SJSA1 (cell line): Measurements from ENCODE around the gene PRDM15. TPM values are rescaled to one million over a fixed set of nuclear protein-coding genes. Genes with fewer than 3 reads are reported as not detected.

ENCODE experiments used
- DNase-seq, 2 experiments: peaks; one replicate each; pipeline ENCODE4 v3.0.0-alpha.2; 2015 to 2020; ENCODE audit warnings: low spot score in 2 of 2, low read depth in 1 of 2
- H3K27ac ChIP-seq: fragments of 250-450 bp; sonication (Bioruptor Pico); 2 replicates; pipeline ENCODE4 v1.5.1; 2020; ENCODE audit warnings: mild to moderate bottlenecking, moderate library complexity
- H3K27me3 ChIP-seq: fragments of 250-450 bp; sonication (Bioruptor Pico); replicated peaks from 2 replicates; pipeline ENCODE4 v1.5.1; 2020; ENCODE audit warnings: mild to moderate bottlenecking, moderate library complexity
- H3K36me3 ChIP-seq: fragments of 250-450 bp; sonication (Bioruptor Pico); 2 replicates; pipeline ENCODE4 v1.5.1; 2020; ENCODE audit warnings: mild to moderate bottlenecking
- H3K4me1 ChIP-seq: fragments of 250-450 bp; sonication (Bioruptor Pico); replicated peaks from 2 replicates; pipeline ENCODE4 v1.6.1; 2021; ENCODE audit warnings: mild to moderate bottlenecking
- H3K4me3 ChIP-seq: fragments of 250-450 bp; sonication (Bioruptor Pico); 2 replicates; pipeline ENCODE4 v1.5.1; 2020; ENCODE audit warnings: mild to moderate bottlenecking
- H3K9me3 ChIP-seq: fragments of 250-450 bp; sonication (Bioruptor Pico); replicated peaks from 2 replicates; pipeline ENCODE4 v1.5.1; 2020; ENCODE audit warnings: mild to moderate bottlenecking
- total RNA-seq: library from RNA; depleted of rRNA; stranded (reverse); fragments of >200 nt; shearing (Covaris generic); gene quantifications from 2 replicates; pipeline ENCODE4 v1.2.3, GENCODE V29; 2014

Gene PRDM15
- total RNA-seq, 1 experiment from 2014 or later = 5.1 TPM

DNA sequence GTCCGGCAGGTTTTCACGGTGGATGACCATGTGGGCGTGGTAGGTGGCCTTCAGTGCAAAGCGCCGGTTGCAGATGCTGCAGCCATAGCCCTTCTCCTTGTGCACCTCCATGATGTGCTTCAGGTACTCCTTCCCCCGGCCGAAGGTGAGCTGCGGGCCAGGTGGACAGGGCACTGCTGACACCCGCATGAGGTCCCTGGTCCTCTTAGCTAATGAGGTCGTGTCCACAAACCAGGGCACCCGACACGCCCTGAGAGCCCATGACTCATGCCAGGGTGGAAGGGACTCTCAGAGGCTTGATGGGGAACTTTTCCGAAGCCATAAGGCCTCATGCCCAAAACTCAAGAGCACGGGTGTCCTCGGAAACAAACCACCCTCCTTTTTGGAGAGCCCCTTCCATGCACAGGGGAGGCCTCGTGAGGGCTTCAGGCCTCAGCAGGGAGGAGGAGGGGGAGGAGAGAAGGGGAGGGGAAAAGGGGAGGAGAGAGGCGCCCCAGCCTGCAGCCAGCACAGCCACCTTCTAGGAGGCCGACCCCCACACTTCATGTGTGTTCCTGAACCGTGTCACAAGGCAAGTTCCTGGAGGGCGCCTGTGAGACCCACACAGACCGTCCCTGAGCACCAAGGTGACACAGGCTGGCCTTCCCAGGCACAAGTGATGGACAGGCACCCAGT, 57.9 kb downstream of the PRDM15 start:
- Histone ChIP-seq H3K27ac (no peak overlapping the region), H3K36me3 (0 out of 2 replicates have a peak, but pooled peaks cover 4% of the 10 kb centered on the region), H3K4me1 (peaks cover 7% of the 10 kb centered on the region), H3K27me3 (no peaks in the 10 kb centered on the region), H3K4me3 (no peak overlapping the region), H3K9me3 (no peaks in the 10 kb centered on the region)
- DNase-seq = no peak

DNA sequence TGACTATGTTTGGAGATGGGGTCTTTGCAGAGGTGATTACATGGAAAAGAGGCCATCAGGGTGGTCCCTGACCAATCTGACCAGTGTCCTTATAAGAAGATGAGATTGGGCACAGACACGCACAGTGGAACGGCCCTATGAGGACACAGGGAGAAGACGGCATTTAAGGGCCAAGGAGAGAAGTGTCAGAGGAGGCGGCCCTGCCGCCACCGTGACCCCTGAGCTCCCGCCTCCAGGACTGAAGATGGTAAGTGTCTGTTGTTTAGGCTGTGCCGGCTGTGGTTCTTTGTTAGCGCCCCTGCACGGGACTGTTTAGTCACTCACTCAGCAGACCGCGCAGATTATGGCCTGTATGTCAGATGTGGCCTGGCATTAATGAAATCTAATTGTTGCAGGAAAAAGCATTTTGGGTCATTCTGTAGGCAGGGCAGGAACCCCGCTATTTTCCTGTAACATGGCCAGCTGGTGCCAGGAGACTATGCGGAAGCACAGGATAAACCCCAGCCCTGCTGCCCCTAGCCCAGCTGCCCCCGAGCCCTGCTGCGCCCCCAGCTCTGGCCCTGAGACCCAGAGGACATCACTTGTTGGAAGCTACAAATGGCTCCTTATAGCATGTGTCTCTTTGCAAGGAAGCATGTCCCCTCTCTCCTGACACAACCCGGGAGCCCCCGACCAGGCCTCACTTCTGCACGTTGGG, 58.6 kb downstream of the PRDM15 start:
- H3K27me3 ChIP-seq = no peaks in the 10 kb centered on the region
- no peak for DNase-seq
- no peaks in the 10 kb centered on the region for H3K9me3 ChIP-seq
- H3K27ac ChIP-seq = no peak overlapping the region
- no peak overlapping the region for H3K4me3 ChIP-seq
- peaks cover 7% of the 10 kb centered on the region for H3K36me3 ChIP-seq
- peaks cover 7% of the 10 kb centered on the region for H3K4me1 ChIP-seq

DNA sequence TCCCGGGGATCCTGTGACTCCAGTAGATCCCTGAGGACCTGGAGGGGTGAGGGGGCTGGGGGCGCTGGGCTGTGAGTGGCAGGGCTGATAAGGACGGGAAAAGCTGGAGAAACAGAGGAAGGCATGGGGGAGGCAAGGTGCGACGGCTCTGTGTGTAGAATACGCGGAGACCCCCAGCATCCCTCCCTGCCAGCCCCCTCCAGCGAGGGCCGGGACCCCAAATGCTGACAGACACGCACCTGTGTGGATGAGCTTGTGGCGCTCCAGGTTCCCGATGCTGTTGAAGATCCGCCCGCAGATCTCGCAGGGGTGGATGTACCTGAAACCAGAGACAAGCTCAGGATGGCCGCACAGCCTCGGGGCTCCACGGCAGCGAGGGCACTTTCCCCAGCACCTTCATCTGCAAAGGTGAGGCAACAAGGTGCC, 59.3 kb downstream of the PRDM15 start:
- no peak for DNase-seq
- H3K9me3 ChIP-seq = no peaks in the 10 kb centered on the region
- no peaks in the 10 kb centered on the region for H3K27me3 ChIP-seq
- no peak overlapping the region for H3K4me3 ChIP-seq
- peaks cover 7% of the 10 kb centered on the region for H3K4me1 ChIP-seq
- peaks cover 7% of the 10 kb centered on the region for H3K36me3 ChIP-seq
- H3K27ac ChIP-seq = no peak overlapping the region

DNA sequence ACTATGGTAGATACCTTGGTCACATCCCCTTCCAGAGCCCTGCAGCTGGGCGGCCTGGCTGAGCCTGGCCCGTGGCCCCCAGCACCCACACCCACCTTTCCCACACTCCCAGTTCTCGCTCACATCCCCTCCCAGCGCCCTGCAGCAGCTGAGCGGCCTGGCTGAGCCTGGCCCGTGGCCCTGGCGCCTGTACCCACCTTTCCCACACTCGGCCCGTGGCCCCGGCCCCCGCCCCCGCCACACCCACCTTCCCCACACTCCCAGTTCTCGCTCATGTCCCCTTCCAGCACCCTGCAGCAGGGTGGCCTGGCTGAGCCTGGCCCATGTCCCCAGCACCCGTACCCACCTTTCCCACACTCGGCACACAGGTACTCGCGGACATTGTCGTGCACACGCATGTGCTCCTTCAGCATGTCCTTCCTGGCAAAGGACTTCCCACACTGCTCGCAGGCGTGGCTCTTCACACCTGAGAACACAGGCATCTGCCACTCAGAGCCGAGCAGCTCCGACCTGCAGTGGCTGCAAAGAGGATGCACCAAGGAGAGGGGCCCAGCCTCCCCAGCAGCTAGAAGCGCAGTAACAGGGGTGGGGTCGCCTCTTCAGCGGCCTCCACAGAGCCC, 59.8 kb downstream of the PRDM15 start:
- Histone ChIP-seq H3K27ac (no peak overlapping the region), H3K36me3 (peaks cover 7% of the 10 kb centered on the region), H3K4me3 (no peak overlapping the region), H3K4me1 (peaks cover 7% of the 10 kb centered on the region), H3K27me3 (no peaks in the 10 kb centered on the region), H3K9me3 (no peaks in the 10 kb centered on the region)
- no peak for DNase-seq

DNA sequence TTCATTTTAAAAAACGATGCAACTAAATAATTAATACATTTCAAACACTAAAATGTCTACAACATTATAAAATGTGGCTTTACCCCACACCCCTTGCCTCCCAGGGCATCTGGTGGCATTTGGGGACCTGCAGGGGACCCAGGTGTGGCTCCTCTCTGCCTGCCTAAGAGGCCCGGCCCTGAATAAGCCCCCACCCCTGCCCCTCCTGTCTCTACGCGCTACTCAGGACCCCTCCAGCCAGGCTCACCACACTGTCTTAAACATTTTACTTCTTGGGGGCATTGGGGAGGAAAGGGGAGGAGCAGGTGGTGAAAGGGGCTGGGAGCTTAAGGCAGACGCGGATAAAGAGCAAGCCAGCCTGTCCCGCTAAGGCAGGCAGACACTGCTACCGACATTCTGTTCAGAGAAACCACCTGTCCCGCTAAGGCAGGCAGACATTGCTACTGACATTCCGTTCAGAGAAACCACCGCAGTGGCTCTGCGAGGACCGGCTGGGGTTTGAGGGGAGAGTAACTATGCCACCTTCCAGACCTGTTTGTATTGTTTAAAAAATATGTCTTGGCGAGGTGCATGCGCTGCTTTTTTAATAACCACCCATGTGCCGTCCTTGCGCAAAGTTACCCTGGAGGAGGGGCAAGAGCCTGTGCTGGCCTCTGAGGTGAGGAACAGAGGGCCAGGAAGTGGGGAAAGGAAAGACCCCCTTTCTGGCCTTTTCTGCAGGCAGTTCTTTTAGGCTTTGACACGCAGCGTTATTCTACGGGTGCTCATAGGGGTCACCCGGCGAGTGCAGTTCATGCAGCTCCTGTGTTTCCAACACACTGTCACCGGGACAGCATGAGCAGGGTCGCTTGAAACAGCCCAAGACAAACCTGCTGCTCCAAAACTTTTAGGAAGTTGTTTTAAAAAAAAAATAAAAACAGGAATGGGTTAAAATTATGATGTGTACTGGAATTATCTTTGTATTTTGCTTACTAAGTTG, 61.0 kb downstream of the PRDM15 start:
- H3K9me3 ChIP-seq = no peaks in the 10 kb centered on the region
- peaks cover 7% of the 10 kb centered on the region for H3K4me1 ChIP-seq
- H3K36me3 ChIP-seq = peaks cover 7% of the 10 kb centered on the region
- DNase-seq = no peak
- no peak overlapping the region for H3K4me3 ChIP-seq
- H3K27ac ChIP-seq = no peak overlapping the region
- H3K27me3 ChIP-seq = no peaks in the 10 kb centered on the region

DNA sequence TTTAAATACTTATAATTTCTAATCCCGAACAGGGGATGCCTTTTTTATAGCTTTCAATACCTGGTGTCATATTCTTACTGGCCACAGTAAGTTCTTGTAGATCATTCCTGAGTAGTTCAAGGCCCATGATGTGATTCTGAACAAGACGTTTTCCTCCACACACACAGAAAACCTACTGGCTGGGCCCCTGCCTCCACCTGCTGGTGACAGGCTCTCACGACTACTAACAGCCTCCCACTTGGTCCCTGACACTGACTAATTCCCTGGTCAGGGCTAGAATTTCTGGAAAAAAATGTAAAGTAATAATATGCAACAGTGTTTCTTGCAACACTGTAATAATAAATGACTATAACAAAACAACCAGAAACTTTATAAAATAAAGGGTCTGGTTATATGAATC, 61.9 kb downstream of the PRDM15 start:
- no peak overlapping the region for H3K4me3 ChIP-seq
- no peak overlapping the region for H3K27ac ChIP-seq
- DNase-seq = no peak
- H3K4me1 ChIP-seq = peaks cover 7% of the 10 kb centered on the region
- no peaks in the 10 kb centered on the region for H3K27me3 ChIP-seq
- H3K9me3 ChIP-seq = no peaks in the 10 kb centered on the region
- peaks cover 7% of the 10 kb centered on the region for H3K36me3 ChIP-seq

DNA sequence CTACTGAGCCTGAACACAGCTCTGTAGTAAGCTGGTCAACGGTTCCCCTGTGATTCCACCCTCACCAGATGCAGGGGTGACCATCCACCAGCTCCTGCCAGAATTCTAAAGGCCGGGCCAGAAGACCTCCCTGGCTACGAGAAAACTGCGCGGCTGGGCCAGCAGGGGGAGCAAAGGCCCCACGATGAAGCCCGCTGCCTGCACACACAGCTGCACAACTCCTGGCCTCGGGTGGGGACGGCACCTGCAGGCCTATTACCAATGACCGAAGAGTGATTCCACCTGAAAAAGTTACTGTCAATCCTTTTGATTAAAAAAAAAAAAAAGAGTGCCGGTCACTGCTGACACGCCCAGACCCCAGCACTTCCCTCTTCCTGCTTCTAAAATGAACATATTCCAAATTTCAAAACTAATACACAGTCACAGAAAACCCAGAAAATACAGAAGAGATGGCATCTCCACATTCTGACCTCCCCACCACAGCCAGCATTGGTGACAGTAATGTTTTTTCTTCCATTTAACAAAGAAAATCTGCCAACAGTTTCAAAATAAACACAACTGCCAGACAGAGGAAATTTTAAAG, 62.5 kb downstream of the PRDM15 start:
- Histone ChIP-seq H3K4me1 (peaks cover 7% of the 10 kb centered on the region), H3K36me3 (peaks cover 7% of the 10 kb centered on the region), H3K27me3 (no peaks in the 10 kb centered on the region), H3K4me3 (no peak overlapping the region), H3K27ac (no peak overlapping the region), H3K9me3 (no peaks in the 10 kb centered on the region)
- DNase-seq = peak in 1 of 2 experiments; percentile 50

DNA sequence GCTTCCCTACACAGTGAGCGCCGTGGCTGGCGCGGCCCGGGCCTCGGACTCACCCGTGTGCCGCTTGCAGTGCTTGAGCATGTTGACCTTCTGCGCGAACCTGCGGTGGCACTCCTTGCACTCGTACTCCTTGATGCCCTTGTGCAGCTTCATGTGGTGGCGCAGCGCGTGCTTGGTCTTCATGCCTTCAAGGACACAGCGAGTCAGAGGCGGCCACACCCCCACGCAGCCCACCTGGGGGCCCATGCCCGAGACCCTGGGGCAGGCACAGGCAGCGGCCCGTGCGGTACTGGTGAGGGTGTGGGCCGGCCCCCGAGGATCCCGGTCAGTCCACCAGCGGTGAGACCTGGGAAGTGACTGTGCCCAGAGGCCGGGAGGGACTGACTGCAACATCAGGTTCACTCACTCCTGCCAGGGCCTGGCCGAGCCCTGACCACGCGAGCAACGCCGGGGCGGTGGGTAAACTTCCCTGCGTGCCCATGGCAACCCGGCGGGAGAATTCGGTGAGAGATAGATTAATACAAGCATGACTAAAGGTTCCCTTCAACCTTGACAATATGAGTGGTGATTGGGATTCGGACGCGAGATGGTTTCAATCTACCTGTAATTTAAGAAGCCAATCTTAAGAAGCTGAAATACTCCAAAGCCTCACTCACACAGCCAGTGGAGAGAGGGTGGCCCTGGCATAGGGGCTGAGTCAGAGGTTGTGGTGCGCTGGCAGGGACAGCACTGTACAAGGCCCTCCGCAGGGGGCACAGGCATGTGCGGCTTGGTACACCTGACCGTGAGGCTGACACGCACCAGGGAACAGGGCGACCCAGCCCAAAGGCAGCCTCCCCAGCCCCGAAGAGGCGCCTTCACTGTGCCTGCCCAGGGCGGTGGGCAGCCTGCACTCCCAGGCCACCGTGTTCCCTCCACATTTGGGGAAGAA, 63.2 kb downstream of the PRDM15 start:
- peaks cover 7% of the 10 kb centered on the region for H3K36me3 ChIP-seq
- no peaks in the 10 kb centered on the region for H3K27me3 ChIP-seq
- DNase-seq = no peak
- H3K27ac ChIP-seq = no peak overlapping the region
- H3K4me1 ChIP-seq = peaks cover 7% of the 10 kb centered on the region
- no peak overlapping the region for H3K4me3 ChIP-seq
- H3K9me3 ChIP-seq = no peaks in the 10 kb centered on the region

DNA sequence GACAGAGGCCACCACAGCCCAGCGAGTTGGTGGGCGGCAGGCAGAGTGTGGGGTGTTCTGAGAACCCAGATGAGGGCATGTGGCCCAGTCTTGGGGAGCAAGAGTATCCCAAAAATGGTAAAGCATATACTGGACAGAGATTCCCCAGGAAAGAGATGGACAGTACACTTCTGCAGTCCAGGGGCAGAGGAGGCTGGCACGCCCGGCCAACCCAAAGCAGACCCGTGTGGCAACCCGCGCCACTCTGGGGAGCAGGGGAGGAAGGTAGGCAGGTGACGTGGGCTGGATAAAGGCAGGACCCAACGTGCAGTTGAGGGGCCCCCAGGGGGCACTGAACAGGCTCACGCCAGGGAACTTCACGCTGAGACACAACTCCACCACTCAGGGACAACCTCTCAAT, 65.9 kb downstream of the PRDM15 start:
- no peak overlapping the region for H3K4me3 ChIP-seq
- DNase-seq = no peak
- no peaks in the 10 kb centered on the region for H3K9me3 ChIP-seq
- H3K36me3 ChIP-seq = peaks cover 9% of the 10 kb centered on the region
- H3K4me1 ChIP-seq = peaks cover 7% of the 10 kb centered on the region
- H3K27me3 ChIP-seq = no peaks in the 10 kb centered on the region
- H3K27ac ChIP-seq = no peak overlapping the region

DNA sequence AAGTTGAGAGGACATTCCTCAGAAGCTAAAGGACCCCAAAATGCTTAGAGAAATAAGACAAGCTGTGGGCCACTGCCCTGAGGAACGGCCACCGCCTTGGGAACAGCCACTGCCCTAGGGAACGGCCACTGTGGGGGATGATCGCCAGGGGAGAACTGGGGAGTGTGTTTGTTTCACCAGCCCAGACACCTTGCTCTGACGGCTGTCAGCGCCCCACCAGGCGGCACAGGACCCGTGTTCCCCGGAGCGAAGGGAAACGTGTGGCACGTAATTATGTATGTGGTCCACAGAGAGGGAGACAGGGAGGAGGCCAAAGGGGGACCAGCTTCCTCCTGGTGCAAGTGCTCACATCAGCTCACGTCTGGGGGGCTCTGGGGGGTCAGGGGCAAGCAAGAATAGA, 66.5 kb downstream of the PRDM15 start:
- no peak for DNase-seq
- no peak overlapping the region for H3K4me3 ChIP-seq
- H3K4me1 ChIP-seq = peaks cover 7% of the 10 kb centered on the region
- peaks cover 9% of the 10 kb centered on the region for H3K36me3 ChIP-seq
- no peak overlapping the region for H3K27ac ChIP-seq
- H3K9me3 ChIP-seq = no peaks in the 10 kb centered on the region
- no peaks in the 10 kb centered on the region for H3K27me3 ChIP-seq

DNA sequence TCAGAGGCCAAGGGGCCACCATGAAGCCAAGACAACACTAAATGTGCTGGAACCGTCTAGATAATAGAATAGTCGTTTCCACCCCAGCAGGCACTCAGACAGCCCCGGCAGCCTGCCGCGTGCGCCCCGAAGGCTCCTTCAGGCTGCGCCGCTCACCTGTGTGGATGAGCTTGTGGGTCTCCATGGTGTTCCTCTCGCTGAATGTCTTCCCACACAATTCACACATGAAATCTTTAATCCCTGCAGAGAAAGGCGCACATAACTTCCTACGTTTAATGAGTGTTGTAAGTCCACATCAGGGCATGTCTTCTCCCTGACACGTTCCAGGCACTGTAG, 68.6 kb downstream of the PRDM15 start:
- Histone ChIP-seq H3K4me3 (no peak overlapping the region), H3K4me1 (no peaks in the 10 kb centered on the region), H3K27me3 (no peaks in the 10 kb centered on the region), H3K36me3 (peaks cover 6% of the 10 kb centered on the region), H3K9me3 (no peaks in the 10 kb centered on the region), H3K27ac (no peak overlapping the region)
- no peak for DNase-seq

DNA sequence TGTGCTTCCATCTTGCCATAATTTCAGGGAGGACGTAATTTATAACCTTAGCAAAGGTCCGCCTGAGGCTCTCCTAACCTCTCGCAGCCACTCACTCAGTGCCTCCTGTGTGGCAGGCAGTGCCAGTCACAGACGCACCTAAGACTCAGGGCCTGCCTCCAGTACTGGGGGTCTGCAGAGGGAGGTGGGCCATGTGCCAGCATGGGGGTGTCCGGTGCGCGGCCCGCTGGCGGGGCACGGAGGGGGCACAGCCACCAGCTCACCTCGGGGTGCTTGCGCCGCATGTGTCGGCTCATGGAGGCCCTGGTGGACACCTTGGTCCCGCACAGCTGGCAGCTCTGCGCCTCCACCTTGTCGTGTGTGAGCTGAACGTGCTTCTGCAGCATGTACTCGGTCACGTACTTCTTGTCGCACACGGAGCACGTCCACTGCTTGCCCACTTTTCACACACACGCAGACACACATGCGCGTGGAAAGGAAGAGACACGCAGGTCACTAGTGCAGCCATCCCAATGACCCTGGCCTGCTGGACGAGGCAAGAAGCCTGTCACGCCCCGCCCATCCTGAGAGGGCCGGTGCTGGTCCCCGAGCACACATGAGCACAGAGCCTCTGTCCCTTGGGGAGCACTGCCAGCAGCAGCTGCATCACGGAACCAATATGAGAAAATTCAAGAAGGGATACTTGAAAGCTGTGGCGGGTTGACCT, 69.1 kb downstream of the PRDM15 start:
- no peak for DNase-seq
- Histone ChIP-seq H3K4me1 (no peaks in the 10 kb centered on the region), H3K27ac (no peak overlapping the region), H3K27me3 (no peaks in the 10 kb centered on the region), H3K36me3 (0 out of 2 replicates have a peak, but pooled peaks cover 3% of the 10 kb centered on the region), H3K9me3 (no peaks in the 10 kb centered on the region), H3K4me3 (no peak overlapping the region)
